Rectal smooth muscle tissue (tissue), 1 donor: Measurements from ENCODE around the gene UNC13A.

ENCODE experiments used
- H3K27ac ChIP-seq: one replicate; pipeline ENCODE4 v1.7.0; 2013; ENCODE audit warnings: low read depth, low read length, inconsistent platforms
- H3K27me3 ChIP-seq: one replicate; pipeline ENCODE4 v1.7.0; 2013; ENCODE audit warnings: low read length; ENCODE audit not compliant: control insufficient read depth, insufficient read depth
- H3K36me3 ChIP-seq: one replicate; pipeline ENCODE4 v1.7.0; 2013; ENCODE audit warnings: low read length; ENCODE audit not compliant: control insufficient read depth, insufficient read depth
- H3K4me1 ChIP-seq: one replicate; pipeline ENCODE4 v1.7.0; 2013; ENCODE audit warnings: low read length; ENCODE audit not compliant: control insufficient read depth, insufficient read depth
- H3K4me3 ChIP-seq: one replicate; pipeline ENCODE4 v1.7.0; 2013; ENCODE audit warnings: low read length
- H3K9ac ChIP-seq: one replicate; pipeline ENCODE4 v1.7.0; 2013; ENCODE audit warnings: low read length

UNC13A gene

DNA sequence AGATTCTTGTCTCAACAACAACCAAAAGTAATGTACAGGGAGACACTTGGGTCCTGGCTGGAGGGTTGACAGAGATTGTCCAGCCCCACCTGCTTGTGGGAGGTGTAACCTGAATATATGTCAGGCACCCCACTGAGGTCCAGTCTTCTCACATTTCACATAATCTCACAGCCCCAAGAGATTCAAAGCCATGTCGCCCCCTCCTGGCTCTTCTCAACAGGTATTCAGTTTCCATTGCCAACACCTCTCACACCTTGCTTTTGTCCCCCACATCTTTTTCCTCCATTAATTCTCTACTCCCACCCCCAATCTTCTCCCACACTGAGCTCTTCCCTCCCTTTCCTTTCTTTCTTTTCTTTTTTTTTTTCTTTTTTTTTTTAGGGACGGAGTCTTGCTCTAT lies 11.2 kb downstream of the UNC13A start:
- Histone ChIP-seq H3K4me1 (no peaks in the 10 kb centered on the region), H3K36me3 (no peaks in the 10 kb centered on the region), H3K4me3 (no peak overlapping the region), H3K27me3 (peaks cover 10% of the 10 kb centered on the region), H3K27ac (no peak overlapping the region), H3K9ac (no peak overlapping the region)

DNA sequence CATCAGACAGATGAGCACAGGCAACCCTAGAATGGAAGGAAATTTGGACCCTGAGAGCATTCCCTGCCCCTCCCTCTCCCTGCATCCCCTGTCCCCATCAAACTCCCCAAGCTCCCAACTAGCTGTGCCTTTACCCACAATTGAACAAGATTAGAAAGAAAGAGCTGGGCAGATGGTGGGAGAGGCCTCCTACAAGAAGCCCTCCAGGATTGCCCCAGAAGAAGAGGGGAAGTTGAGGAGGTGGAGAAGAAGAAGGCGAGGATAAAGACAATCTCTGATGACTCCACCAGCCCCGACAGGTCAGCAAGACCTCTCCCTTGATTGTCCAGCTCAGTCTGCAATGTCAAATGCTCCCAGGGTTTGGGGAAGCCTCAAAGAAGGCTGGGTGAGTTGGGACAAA lies 11.9 kb downstream of the UNC13A start:
- peaks cover 9% of the 10 kb centered on the region for H3K27me3 ChIP-seq
- H3K4me3 ChIP-seq = no peak overlapping the region
- no peak overlapping the region for H3K27ac ChIP-seq
- no peaks in the 10 kb centered on the region for H3K4me1 ChIP-seq
- no peaks in the 10 kb centered on the region for H3K36me3 ChIP-seq
- H3K9ac ChIP-seq = no peak overlapping the region

DNA sequence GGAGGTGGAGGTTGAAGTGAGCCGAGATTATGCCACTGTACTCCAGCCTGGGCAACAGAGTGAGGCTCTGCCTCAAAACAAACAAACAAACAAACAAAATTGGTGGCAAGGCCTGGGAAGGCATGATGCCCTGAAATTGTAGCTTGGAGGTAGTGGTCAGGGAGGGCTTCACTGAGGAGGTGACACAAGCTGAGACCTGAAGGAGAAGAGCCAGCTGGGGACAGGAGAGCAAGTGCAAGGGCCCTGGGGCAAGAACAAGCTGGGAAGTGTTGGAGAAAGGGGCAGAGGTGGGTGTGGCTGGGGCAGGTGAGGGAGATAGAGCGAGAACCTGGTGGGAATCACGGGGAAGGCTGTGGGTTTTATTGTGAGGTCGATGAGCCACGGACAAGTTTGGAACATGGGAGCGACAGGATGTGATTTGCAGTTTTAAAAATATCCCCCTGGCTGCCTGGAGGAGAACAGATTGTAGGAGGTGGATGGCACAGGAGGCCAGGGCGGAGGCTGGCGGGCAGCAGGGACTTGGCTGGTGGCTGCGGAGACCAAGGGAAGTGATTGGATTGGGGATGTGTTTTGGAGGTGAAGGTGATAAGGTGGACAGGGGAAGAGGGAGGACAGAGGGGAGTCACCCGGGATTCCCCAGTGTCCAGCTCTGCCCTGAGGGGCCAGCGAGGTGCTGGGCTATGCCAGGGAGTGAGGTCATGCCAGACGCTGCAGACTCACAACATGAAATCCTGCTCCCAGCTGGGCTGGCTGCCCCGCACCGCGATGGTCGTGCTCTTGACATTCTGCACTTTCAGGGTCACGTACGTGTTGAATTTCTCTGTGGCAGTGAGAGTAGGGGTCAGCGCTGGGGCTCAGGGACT lies 14.0 kb downstream of the UNC13A start:
- Histone ChIP-seq H3K4me3 (no peak overlapping the region), H3K9ac (no peak overlapping the region), H3K27ac (no peak overlapping the region), H3K27me3 (peaks cover 3% of the 10 kb centered on the region), H3K4me1 (no peaks in the 10 kb centered on the region), H3K36me3 (no peaks in the 10 kb centered on the region)

DNA sequence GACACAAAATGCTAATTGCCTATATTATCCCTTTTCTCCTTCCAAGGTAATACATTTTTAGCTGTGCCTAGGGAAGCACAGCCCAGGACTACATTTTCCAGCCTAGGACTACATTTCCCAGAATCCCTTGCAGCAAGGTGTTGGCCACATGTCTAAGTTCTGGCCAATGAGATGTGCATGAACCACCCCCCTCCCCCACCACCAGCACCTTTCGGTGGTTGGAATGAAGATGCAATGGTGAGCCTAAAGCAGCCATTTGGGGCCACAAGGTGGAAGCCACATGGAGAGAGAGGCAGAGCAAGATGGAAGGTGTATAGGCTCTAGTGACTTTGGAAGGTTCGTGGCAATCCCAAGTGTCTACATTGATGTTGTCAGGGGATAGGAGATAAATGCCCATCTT lies 16.2 kb downstream of the UNC13A start:
- H3K36me3 ChIP-seq = no peaks in the 10 kb centered on the region
- H3K4me3 ChIP-seq = no peak overlapping the region
- no peaks in the 10 kb centered on the region for H3K4me1 ChIP-seq
- no peak overlapping the region for H3K27ac ChIP-seq
- H3K9ac ChIP-seq = no peak overlapping the region
- H3K27me3 ChIP-seq = no peaks in the 10 kb centered on the region

DNA sequence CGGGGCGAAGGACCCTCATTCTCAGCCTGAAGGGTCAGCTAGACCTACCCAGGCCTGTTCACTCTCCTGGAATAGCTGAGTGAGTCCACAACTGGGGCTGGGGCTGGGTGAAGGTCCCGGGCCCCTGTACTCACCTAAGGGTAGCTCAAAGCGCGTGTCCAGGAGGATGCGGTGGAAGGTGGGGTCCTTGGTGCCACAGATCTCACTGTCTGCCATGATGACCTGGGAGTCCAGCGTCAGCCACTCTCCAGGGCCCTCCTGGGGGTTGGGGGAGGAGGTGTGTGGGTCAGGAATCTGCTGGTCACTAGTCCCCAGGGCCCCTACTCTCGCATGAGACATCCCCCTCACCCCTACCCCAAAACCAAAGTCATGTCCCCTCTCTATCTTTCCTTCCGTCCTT lies 18.7 kb downstream of the UNC13A start:
- Histone ChIP-seq H3K4me1 (no peaks in the 10 kb centered on the region), H3K4me3 (no peak overlapping the region), H3K9ac (no peak overlapping the region), H3K27ac (no peak overlapping the region), H3K36me3 (no peaks in the 10 kb centered on the region), H3K27me3 (no peaks in the 10 kb centered on the region)

DNA sequence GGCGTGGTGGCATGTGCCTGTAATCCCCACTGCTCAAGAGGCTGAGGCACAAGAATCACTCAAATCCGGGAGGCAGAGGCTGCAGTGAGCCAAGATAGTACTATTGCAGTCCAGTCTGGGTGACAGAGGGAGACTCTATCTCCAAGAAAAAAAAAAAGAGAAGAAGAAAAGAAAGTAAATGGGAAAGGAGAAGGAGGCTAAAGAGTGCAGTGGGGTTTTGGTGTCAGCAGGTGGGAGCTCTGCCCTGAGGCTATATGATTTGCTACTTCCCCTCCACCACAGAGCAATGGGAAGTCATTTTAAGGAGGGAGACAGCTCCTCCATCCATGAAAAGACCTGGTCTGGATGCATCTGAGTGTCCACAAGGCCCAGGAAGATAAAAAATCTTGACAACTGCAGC lies 23.1 kb downstream of the UNC13A start:
- Histone ChIP-seq H3K36me3 (no peaks in the 10 kb centered on the region), H3K9ac (no peak overlapping the region), H3K4me1 (no peaks in the 10 kb centered on the region), H3K27me3 (no peaks in the 10 kb centered on the region), H3K27ac (no peak overlapping the region), H3K4me3 (no peak overlapping the region)

DNA sequence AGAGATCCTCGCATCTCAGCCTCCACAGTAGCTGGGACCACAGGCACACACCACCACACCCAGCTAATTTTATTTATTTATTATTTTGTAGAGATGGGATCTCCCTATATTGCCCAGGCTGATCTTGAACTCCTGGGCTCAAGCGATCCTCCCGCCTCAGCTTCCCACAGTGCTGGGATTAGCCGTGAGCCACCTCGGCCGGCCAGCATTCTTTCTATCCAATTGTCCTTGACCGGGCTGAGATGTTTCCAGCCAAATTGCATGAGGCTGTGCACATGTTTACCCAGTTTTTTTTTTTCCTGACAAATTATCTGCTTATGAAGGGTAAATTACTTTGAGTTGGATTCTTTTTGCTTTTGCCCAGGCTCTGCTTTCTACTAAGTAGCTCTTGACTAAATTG lies 28.2 kb downstream of the UNC13A start:
- no peaks in the 10 kb centered on the region for H3K27me3 ChIP-seq
- H3K27ac ChIP-seq = no peak overlapping the region
- H3K36me3 ChIP-seq = no peaks in the 10 kb centered on the region
- H3K4me3 ChIP-seq = no peak overlapping the region
- H3K4me1 ChIP-seq = no peaks in the 10 kb centered on the region
- no peak overlapping the region for H3K9ac ChIP-seq

DNA sequence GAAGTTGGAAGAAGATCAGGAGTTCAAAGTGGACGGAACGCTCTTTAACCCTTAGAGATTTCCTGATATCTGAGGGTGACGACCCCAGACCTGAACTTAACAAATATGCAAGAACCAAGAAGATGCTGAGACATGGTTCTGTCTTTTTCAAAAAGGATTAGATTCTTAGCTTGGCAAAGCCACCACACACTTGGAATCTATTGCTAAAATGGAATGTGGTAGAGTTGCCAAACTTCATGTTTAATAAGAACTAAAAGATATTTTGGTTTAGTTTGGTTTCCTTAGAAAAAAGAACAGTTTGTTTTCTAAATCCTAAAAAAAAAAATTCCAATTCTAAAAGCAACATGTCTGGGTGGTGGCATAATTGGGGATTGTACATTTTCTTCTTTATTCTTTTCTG lies 29.5 kb downstream of the UNC13A start:
- no peak overlapping the region for H3K9ac ChIP-seq
- H3K4me1 ChIP-seq = no peaks in the 10 kb centered on the region
- H3K36me3 ChIP-seq = no peaks in the 10 kb centered on the region
- H3K27me3 ChIP-seq = no peaks in the 10 kb centered on the region
- no peak overlapping the region for H3K27ac ChIP-seq
- H3K4me3 ChIP-seq = no peak overlapping the region

DNA sequence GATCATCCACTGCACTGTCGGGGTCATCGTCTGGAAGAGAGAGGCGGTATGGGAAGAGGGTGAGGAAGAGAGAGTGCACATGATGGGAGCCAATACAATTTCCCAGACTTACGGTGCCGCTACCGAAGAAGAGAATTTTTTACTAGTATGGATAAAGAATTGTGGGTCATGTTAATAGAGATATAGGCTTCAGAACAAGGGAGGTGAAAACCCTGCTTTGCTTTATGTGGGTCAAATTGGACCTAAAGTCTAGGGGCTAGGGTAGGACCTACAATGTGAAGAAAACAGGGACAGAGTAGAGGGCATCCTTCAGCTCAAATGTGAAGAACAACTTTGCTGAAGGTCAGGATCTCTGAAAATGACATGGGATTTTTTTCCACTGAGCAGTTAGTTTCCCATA lies 29.9 kb downstream of the UNC13A start:
- Histone ChIP-seq H3K4me1 (no peaks in the 10 kb centered on the region), H3K9ac (no peak overlapping the region), H3K4me3 (no peak overlapping the region), H3K27me3 (no peaks in the 10 kb centered on the region), H3K36me3 (no peaks in the 10 kb centered on the region), H3K27ac (no peak overlapping the region)

DNA sequence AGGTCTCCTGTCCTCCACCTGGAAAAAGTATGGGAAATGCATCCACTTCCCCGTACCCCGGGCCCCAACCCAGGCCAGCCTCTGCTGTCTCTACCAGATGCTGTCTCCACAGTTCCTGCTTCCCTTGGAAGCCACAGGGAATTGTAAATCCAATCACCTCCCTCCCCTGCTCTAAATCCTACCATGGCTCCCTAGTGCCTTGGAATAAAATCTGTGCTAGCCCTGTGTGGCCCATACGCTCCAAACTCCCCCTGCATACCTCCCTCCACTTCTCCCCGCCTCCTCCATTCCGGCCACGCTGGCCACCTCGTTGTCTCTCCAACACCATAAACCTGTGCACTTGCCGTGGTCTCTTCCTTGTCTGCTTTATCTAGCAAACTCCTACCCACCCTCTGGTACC lies 31.2 kb downstream of the UNC13A start:
- Histone ChIP-seq H3K9ac (no peak overlapping the region), H3K4me1 (no peaks in the 10 kb centered on the region), H3K27me3 (no peaks in the 10 kb centered on the region), H3K36me3 (no peaks in the 10 kb centered on the region), H3K27ac (no peak overlapping the region), H3K4me3 (no peak overlapping the region)

DNA sequence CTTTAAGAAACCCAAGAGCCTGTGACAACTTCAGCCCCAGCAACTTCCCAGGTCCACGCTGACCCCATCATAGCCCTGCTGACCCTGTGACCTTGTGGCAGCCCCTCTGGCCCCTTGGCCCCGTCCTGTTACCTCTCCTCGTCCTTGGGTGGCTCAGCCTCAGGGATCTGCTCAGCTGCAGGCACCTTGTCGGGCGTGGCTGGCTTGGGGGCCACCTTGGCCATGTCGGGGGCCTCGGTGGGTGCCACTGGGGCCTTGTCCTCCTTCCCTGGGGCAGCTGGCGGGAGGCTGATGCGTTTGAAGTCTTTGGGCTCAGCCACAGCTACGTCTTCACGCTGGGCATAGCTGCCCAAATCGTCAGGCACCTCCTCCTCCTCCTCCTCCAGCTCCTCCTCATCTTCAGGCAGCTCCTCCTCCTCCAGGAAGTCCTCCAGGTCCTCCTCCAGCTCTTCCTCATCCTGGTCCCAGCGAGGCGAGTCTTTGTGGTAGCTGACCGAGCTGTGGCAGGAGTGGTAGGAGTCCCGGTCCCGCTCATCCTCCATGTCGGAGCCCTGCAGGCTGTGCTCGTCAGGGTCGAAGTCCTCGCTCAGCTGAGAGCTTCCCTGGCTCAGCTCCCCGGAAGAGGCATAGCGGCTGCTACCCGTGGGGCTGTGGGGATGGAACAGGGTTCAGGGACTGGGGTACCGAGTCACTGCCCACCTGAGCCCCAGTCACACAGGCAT lies 32.2 kb downstream of the UNC13A start:
- Histone ChIP-seq H3K27ac (no peak overlapping the region), H3K4me3 (no peak overlapping the region), H3K9ac (no peak overlapping the region), H3K27me3 (no peaks in the 10 kb centered on the region), H3K4me1 (no peaks in the 10 kb centered on the region), H3K36me3 (no peaks in the 10 kb centered on the region)

DNA sequence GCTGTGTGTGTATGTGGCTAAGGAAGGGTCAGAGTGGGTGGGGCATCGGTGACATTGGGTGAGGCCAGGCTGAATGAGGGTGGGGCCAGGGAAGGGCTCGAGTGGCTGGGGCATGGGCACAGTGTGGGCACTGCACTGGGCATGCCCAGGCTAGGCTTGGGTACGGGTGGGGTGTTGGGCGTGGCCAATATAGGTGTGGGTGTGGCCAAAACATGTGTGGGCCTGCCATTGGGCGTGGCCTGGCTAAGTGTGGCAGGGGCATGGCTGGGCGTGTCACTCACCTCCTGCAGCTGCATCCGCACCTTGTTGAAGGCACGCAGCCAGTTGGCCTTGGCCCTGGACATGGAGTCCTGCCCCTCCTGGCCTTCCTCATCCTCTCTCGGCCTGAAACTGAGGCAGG lies 33.2 kb downstream of the UNC13A start:
- Histone ChIP-seq H3K27ac (no peak overlapping the region), H3K9ac (no peak overlapping the region), H3K27me3 (no peaks in the 10 kb centered on the region), H3K4me3 (no peak overlapping the region), H3K36me3 (no peaks in the 10 kb centered on the region), H3K4me1 (no peaks in the 10 kb centered on the region)

DNA sequence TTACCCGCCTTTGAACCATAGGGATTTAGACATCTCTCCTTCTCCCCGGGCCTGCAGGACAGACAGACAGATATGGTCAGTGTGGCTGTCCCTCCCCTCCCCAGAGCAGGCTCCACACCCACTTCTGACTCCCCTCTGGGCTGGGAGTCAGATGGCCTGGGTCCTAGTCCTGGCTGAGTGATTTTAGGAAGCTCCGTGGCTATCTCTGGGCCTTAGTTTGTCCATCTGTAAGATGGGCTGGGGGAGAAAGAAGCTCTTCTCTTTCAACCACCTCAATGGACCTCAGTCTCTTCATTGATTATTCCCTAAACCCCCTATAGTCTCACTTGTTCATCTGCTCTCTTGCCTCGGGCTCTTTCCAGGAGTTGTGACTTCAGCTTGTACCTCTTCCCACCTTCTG lies 35.5 kb downstream of the UNC13A start:
- Histone ChIP-seq H3K27ac (no peak overlapping the region), H3K36me3 (no peaks in the 10 kb centered on the region), H3K27me3 (no peaks in the 10 kb centered on the region), H3K9ac (no peak overlapping the region), H3K4me3 (no peak overlapping the region), H3K4me1 (no peaks in the 10 kb centered on the region)
